CD4-positive, alpha-beta T cell (primary cell): ENCODE data around the gene MVD. TPM values are rescaled to one million over a fixed set of nuclear protein-coding genes. Genes with fewer than 3 reads are reported as not detected.
A peak's percentile ranks its signal among the peaks of the same experiment; 100 is the strongest.

Experiments used
- ATAC-seq: fragments of 200-7000 bp; cut with Tn5 transposase; one replicate; pipeline ENCODE4 v1.10.0; 2022; ENCODE audit warnings: mild to moderate bottlenecking; ENCODE audit not compliant: poor library complexity
- CTCF ChIA-PET: fragments of 350-600 bp; sonication (Branson Sonifier 250); formaldehyde crosslinking; loops from one replicate; lab custom pipeline; 2021; ENCODE audit warnings: antibody characterized with exemption, inconsistent platforms; lab: Charles Lee
- POLR2A ChIA-PET: fragments of 350-600 bp; sonication (Branson Sonifier 250); formaldehyde crosslinking; loops from one replicate; lab custom pipeline; 2021; ENCODE audit warnings: antibody characterized with exemption, inconsistent platforms; lab: Charles Lee
- DNase-seq, 14 experiments: peaks; one replicate each; pipeline ENCODE4 v3.0.0-alpha.2; 2013 to 2020; ENCODE audit warnings: mixed read lengths in 2 of 14
- H3K27ac ChIP-seq, 2 donors: one replicate each; pipeline versions ENCODE4 v1.5.1 to v1.7.0; 2013; ENCODE audit warnings: low read length in 2 of 2, low read depth in 1 of 2, mild to moderate bottlenecking in 1 of 2
- H3K27me3 ChIP-seq, 2 experiments: 1 replicate in 1 of 2; 2 replicates in 1 of 2; pipeline versions ENCODE4 v1.6.1 to v1.7.0; 2013; ENCODE audit warnings: low read length in 2 of 2, control low read depth in 1 of 2, mild to moderate bottlenecking in 1 of 2, moderate library complexity in 1 of 2; ENCODE audit not compliant: insufficient read depth in 2 of 2, control insufficient read depth in 1 of 2
- H3K36me3 ChIP-seq: one replicate; pipeline ENCODE4 v1.6.1; 2013; ENCODE audit warnings: low read length, control low read depth; ENCODE audit not compliant: insufficient read depth
- H3K4me1 ChIP-seq: one replicate; pipeline ENCODE4 v1.6.1; 2013; ENCODE audit warnings: low read length, control low read depth; ENCODE audit not compliant: insufficient read depth
- H3K4me3 ChIP-seq: one replicate; pipeline ENCODE4 v1.5.1; 2013; ENCODE audit warnings: mild to moderate bottlenecking, low read length, moderate library complexity
- H3K9me3 ChIP-seq, 2 experiments: 1 replicate in 1 of 2; 2 replicates in 1 of 2; pipeline versions ENCODE4 v1.6.1 to v1.7.0; 2013; ENCODE audit warnings: low read length in 2 of 2, mild to moderate bottlenecking in 2 of 2, control low read depth in 1 of 2, moderate library complexity in 1 of 2; ENCODE audit not compliant: control insufficient read depth in 1 of 2, insufficient read depth in 1 of 2
- H3K27ac Mint-ChIP-seq: one replicate; pipeline ENCODE4 v1.8.0; 2020; ENCODE audit warnings: mixed read lengths
- H3K27me3 Mint-ChIP-seq: one replicate; pipeline ENCODE4 v1.8.0; 2021; ENCODE audit warnings: mixed read lengths
- H3K36me3 Mint-ChIP-seq: one replicate; pipeline ENCODE4 v1.8.0; 2021; ENCODE audit warnings: low read depth, mixed read lengths
- H3K4me1 Mint-ChIP-seq: one replicate; pipeline ENCODE4 v1.8.0; 2021; ENCODE audit warnings: low read depth, mixed read lengths
- H3K4me3 Mint-ChIP-seq: one replicate; pipeline ENCODE4 v1.8.0; 2020; ENCODE audit warnings: mild to moderate bottlenecking, mixed read lengths
- H3K9me3 Mint-ChIP-seq: one replicate; pipeline ENCODE4 v1.8.0; 2020; ENCODE audit warnings: mixed read lengths
- CTCF ChIP-seq: fragments of 200-600 bp; IDR thresholded peaks from one replicate; pipeline ENCODE4 v1.8.0; 2022; ENCODE audit warnings: antibody characterized with exemption, mild to moderate bottlenecking
- intact Hi-C, 2 experiments: fragments of 100-400 bp; cut with DNase I in 1 of 2; cut with micrococcal nuclease in 1 of 2; formaldehyde crosslinking; loops; one replicate each; pipeline versions ENCODE4 v1.15.1 to v1.9.0; 2023 to 2025; cut with DNase I, micrococcal nuclease
- total RNA-seq, 174 experiments: library from RNA in 2 of 174; stranded (reverse) in 2 of 174; gene quantifications; one replicate each; pipeline ENCODE4 v1.2.3 and lab custom pipeline; 2021 to 2026

The MVD gene
- total RNA-seq, 2 experiments from 2014 or later = 74.2 to 76.9 TPM

- Mint-ChIP-seq H3K9me3 (no peaks in the 10 kb centered on the region), H3K27me3 (peaks cover 25% of the 10 kb centered on the region), H3K36me3 (peaks cover 29% of the 10 kb centered on the region), H3K27ac (peak overlapping the region; percentile 18), H3K4me1 (peaks cover 40% of the 10 kb centered on the region), H3K4me3 (peak overlapping the region; percentile 17)
- peaks cover 13% of the 10 kb centered on the region for H3K36me3 ChIP-seq
- H3K4me3 ChIP-seq = no peak overlapping the region
- intact Hi-C loops = no loop called here
- ATAC-seq = no peak
- POLR2A ChIA-PET = interaction anchor here (5.1 kb wide), 1 partner anchor 61 kb away, joined by 24 read pairs; no protein-coding TSS in a partner anchor
- H3K27me3 ChIP-seq = peaks cover 13 to 19% of the 10 kb centered on the region in 2 experiments
- peaks cover 50% of the 10 kb centered on the region for H3K4me1 ChIP-seq
- CTCF ChIA-PET = no interaction called here
- no peak overlapping the region for H3K27ac ChIP-seq
- no peak for TF ChIP-seq CTCF
- peaks cover 0 to 27% of the 10 kb centered on the region in 2 experiments for H3K9me3 ChIP-seq
- no peak for DNase-seq
Measured at GRCh38 chr16:88640498-88641247, 22.2 kb downstream of the MVD start.

- ATAC-seq (no peak), DNase-seq (no peak)
- no peak for TF ChIP-seq CTCF
- Histone ChIP-seq H3K9me3 (peaks cover 0 to 27% of the 10 kb centered on the region in 2 experiments), H3K4me1 (peaks cover 55% of the 10 kb centered on the region), H3K27me3 (peaks cover 13 to 19% of the 10 kb centered on the region in 2 experiments), H3K4me3 (no peak overlapping the region), H3K36me3 (peaks cover 13% of the 10 kb centered on the region), H3K27ac (no peak overlapping the region)
- peaks cover 41% of the 10 kb centered on the region for H3K4me1 Mint-ChIP-seq
- POLR2A ChIA-PET = interaction anchor here (0.6 to 5.1 kb wide), 3 partner anchors 61 to 1046 kb away, joined by 3 to 24 read pairs (median 7); partner anchors contain the start of genes CDK10 and ZC3H18
- CTCF ChIA-PET = no interaction called here
- peak overlapping the region; percentile 18 for H3K27ac Mint-ChIP-seq
- peak overlapping the region; percentile 17 for H3K4me3 Mint-ChIP-seq
- peaks cover 25% of the 10 kb centered on the region for H3K27me3 Mint-ChIP-seq
- peaks cover 25% of the 10 kb centered on the region for H3K36me3 Mint-ChIP-seq
- no peaks in the 10 kb centered on the region for H3K9me3 Mint-ChIP-seq
- intact Hi-C loops = no loop called here
Measured at GRCh38 chr16:88640039-88640495, 22.8 kb downstream of the MVD start.

GRCh38 chr16:88639231-88640038 lies 23.5 kb downstream of the MVD start:
- Mint-ChIP-seq H3K27me3 (peaks cover 25% of the 10 kb centered on the region), H3K36me3 (peaks cover 19% of the 10 kb centered on the region), H3K9me3 (no peaks in the 10 kb centered on the region), H3K4me1 (peaks cover 39% of the 10 kb centered on the region), H3K4me3 (no peak overlapping the region), H3K27ac (no peak overlapping the region)
- Histone ChIP-seq H3K4me1 (peaks cover 61% of the 10 kb centered on the region), H3K4me3 (no peak overlapping the region), H3K36me3 (peaks cover 13% of the 10 kb centered on the region), H3K27ac (no peak overlapping the region), H3K9me3 (peaks cover 0 to 27% of the 10 kb centered on the region in 2 experiments), H3K27me3 (peaks cover 13 to 19% of the 10 kb centered on the region in 2 experiments)
- ChIA-PET POLR2A (interaction anchor here (0.6 to 5.1 kb wide), 7 partner anchors 19 to 1047 kb away, joined by 3 to 24 read pairs (median 6); partner anchors contain the start of genes CDK10 and ZC3H18), CTCF (no interaction called here)
- DNase-seq (peak in 1 of 14 experiments; percentile 48), ATAC-seq (no peak)
- intact Hi-C loops = loop anchor here (5.0 to 10.0 kb wide), 2 partner anchors 43 to 55 kb away; no protein-coding TSS in a partner anchor
- TF ChIP-seq CTCF = no peak
